Measurements from ENCODE around the gene ACSS1. TPM values are rescaled to one million over a fixed set of nuclear protein-coding genes. Genes with fewer than 3 reads are reported as not detected.

ACSS1 gene
- total and polyA plus RNA-seq, 8 donors = 26.6 to 44.3 (median 42.3) TPM

DNA sequence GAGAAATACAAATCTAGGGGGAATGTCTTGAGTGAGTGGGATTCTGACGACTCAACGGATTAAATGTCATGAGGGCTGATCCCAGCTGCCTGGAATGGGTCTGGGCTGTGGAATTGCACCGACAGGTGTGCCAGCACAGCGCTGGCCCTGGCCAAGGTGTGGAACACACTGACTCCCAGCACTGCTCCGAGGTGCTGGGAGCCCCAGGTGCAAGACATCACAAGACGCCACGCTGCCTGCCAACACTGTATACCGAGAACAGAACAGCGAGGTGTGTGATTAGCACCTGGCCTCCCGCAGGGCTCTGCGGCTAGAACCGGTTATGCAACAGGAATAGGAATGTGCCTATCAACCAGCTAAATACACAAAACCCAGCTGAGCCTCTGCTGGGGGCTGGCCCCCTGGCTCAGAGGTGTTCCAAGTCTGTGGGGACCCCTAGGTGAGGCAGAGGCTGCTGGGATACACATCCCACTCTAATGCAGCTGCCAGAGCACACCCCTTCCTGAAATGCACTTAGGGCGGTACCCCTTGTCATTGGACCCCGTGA lies 40.6 kb downstream of the ACSS1 start:
- intact Hi-C loops (cut with DNase I) = no loop called here
- Histone ChIP-seq H3K4me1 (peaks cover 0 to 6% of the 10 kb centered on the region in 2 donors), H3K36me3 (peaks cover 0 to 67% of the 10 kb centered on the region in 2 donors), H3K27me3 (no peaks in the 10 kb centered on the region), H3K4me3 (no peak overlapping the region), H3K9me3 (no peaks in the 10 kb centered on the region), H3K27ac (peak overlapping the region in 1 of 2 donors; percentile 21)
- TF ChIP-seq, protein P1, sequence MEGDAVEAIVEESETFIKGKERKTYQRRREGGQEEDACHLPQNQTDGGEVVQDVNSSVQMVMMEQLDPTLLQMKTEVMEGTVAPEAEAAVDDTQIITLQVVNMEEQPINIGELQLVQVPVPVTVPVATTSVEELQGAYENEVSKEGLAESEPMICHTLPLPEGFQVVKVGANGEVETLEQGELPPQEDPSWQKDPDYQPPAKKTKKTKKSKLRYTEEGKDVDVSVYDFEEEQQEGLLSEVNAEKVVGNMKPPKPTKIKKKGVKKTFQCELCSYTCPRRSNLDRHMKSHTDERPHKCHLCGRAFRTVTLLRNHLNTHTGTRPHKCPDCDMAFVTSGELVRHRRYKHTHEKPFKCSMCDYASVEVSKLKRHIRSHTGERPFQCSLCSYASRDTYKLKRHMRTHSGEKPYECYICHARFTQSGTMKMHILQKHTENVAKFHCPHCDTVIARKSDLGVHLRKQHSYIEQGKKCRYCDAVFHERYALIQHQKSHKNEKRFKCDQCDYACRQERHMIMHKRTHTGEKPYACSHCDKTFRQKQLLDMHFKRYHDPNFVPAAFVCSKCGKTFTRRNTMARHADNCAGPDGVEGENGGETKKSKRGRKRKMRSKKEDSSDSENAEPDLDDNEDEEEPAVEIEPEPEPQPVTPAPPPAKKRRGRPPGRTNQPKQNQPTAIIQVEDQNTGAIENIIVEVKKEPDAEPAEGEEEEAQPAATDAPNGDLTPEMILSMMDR (IDR thresholded peaks at IDR 0.05) = no peak
- DNase-seq (peak in 3 of 4 donors; percentile 75 to 88 (median 84)), ATAC-seq (peak; percentile 93)

DNA sequence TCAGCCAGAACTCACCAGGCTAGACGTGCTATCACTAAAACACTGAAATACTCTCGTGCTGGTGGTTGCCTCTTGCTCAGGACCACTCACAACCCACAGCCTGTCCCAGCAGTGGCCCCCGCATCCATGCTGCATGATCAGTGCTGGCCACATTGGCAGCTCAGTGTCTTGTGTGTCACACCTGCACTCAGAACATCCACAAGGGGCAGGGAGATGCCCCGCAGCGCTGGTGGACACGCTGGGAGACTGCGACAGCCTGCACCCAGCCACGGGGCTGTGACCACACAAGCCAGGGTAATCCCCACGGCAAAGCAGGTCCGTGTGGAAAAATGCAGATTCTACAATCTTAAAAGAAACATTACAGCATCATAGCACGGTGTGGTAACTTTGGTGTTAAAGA lies 41.5 kb downstream of the ACSS1 start:
- DNase-seq = peak in 1 of 4 donors; percentile 14
- H3K4me3 ChIP-seq = no peak overlapping the region
- no peak overlapping the region for H3K27ac ChIP-seq
- intact Hi-C loops (cut with DNase I) = no loop called here
- ATAC-seq = no peak
- peaks cover 0 to 5% of the 10 kb centered on the region in 2 donors for H3K4me1 ChIP-seq
- TF ChIP-seq, protein P1 (IDR thresholded peaks at IDR 0.05) = no peak
- H3K9me3 ChIP-seq = no peaks in the 10 kb centered on the region
- H3K36me3 ChIP-seq = peaks cover 0 to 76% of the 10 kb centered on the region in 2 donors
- H3K27me3 ChIP-seq = no peaks in the 10 kb centered on the region

DNA sequence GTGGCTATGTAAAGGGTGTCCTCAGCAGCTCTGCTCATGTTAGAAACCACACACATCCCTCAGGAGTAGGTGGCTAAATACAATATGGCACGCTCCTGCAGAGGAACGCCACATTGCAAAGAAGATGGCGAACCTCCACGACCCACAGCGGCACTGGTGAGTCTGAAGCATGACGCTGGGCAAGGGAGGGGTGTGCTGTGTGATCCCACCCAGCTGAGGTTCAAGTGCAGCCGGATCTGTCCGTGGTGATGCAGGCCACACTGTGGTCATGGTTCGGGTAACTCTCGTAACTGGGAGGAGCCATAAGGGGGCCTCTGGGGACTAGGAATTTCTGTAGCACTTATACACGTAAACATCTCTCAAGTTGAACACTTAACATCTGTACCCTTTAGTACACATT lies 42.0 kb downstream of the ACSS1 start:
- H3K36me3 ChIP-seq = peaks cover 0 to 78% of the 10 kb centered on the region in 2 donors
- no peaks in the 10 kb centered on the region for H3K9me3 ChIP-seq
- H3K4me3 ChIP-seq = no peak overlapping the region

DNA sequence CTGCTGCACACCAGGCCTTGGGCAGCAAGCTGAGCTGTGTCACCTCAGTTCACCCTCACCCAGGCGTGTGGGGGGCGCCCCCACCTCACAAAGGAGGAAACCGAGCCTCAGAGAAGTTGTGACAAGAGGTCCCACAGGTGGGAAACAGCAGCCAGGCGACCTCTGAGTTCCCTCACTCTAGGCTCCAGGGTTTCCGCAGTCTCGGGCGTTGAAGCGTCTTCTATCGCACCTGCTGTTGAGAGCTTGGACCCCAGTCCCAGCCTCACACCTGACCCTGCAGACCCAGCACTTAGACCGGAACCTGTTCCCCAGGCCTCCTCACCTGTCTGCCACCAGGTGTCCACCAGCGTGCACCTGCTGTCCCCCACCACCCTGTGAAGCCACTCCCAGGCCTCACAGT lies 43.1 kb downstream of the ACSS1 start:
- intact Hi-C loops (cut with DNase I) = no loop called here
- H3K27ac ChIP-seq = no peak overlapping the region
- no peaks in the 10 kb centered on the region for H3K27me3 ChIP-seq
- no peak overlapping the region for H3K4me3 ChIP-seq
- peaks cover 0 to 78% of the 10 kb centered on the region in 2 donors for H3K36me3 ChIP-seq
- TF ChIP-seq, protein P1 (IDR thresholded peaks at IDR 0.05) = no peak
- H3K4me1 ChIP-seq = peaks cover 0 to 5% of the 10 kb centered on the region in 2 donors
- DNase-seq (peak in 1 of 4 donors; percentile 30), ATAC-seq (no peak)
- H3K9me3 ChIP-seq = no peaks in the 10 kb centered on the region

More for the DNA sequence above, 42.0 kb downstream of the ACSS1 start:
- TF ChIP-seq, protein P1 (IDR thresholded peaks at IDR 0.05) = no peak
- intact Hi-C loops (cut with DNase I) = no loop called here
- no peaks in the 10 kb centered on the region for H3K27me3 ChIP-seq
- no peak for ATAC-seq
- DNase-seq = peak in 1 of 4 donors; percentile 27
- H3K27ac ChIP-seq = no peak overlapping the region
- H3K4me1 ChIP-seq = peaks cover 0 to 5% of the 10 kb centered on the region in 2 donors

DNA sequence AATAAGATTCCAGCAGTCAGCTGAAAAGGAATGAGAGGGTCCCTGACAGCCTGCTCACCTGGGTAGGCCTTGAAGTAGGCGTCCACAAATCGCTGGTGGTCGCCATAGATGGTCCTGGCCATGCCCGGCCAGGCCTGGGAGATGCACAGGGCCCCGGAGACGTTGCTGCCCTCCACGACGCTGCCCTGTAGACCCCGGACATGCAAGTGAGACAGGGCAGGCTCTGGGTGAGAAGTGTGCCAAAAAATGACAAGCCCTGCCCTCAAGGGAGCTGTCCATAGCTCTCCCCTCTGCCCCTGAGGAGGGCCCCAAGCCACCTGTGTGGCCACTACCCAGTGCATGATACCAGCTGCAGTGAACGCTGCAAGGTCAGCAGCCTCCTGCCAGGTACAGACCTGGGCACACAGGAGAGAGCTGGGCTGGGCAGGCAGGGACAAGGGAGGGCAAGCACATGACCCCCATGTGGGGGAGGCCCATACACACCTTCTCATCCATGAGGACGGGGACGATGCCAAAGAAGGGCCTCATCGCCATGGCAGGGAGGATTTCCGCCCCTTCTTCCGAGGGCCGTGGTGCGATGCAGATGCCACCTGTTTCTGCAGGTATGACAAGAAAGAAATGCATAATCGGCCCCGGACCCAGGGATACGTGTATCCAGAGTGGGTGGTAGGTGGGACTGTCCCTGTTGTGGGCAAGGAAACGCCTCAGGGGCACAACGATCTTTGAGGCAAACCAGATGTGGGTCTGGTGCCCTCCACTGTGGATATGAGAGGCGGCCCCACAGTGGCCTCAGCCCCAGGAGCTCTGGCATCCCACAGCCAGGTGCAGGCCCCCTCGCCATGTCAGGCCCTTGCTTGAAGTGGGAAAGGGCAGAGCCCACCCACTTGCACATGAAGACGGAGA lies 44.2 kb downstream of the ACSS1 start:
- peak in 1 of 4 donors; percentile 18 for DNase-seq
- Histone ChIP-seq H3K27me3 (no peaks in the 10 kb centered on the region), H3K4me3 (no peak overlapping the region), H3K36me3 (peaks cover 0 to 78% of the 10 kb centered on the region in 2 donors), H3K27ac (no peak overlapping the region), H3K9me3 (no peaks in the 10 kb centered on the region), H3K4me1 (peaks cover 0 to 5% of the 10 kb centered on the region in 2 donors)
- ATAC-seq = no peak
- intact Hi-C loops (cut with DNase I) = no loop called here
- TF ChIP-seq, protein P1 (IDR thresholded peaks at IDR 0.05) = no peak
